Measurements from ENCODE around the gene HSD17B12.

DNA sequence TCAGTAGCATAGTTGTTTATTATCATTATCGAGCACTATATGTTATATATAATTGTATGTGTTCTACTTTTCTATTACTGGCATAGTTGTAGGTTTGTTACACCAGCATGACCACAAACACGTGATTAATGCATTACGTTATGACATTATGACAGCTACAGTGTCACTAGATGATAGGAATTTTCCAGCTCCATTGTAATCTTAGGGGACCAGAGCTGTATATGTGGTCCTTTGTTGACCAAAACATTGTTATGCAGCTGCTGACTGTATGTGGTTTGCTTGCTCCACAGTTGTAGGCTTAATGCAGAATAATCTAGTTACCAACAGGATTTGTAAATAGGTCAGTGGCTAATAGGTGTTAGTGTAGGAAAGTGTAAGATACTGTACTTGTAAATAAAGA, 66.1 kb downstream of the HSD17B12 start:
- TF ChIP-seq, protein P1, sequence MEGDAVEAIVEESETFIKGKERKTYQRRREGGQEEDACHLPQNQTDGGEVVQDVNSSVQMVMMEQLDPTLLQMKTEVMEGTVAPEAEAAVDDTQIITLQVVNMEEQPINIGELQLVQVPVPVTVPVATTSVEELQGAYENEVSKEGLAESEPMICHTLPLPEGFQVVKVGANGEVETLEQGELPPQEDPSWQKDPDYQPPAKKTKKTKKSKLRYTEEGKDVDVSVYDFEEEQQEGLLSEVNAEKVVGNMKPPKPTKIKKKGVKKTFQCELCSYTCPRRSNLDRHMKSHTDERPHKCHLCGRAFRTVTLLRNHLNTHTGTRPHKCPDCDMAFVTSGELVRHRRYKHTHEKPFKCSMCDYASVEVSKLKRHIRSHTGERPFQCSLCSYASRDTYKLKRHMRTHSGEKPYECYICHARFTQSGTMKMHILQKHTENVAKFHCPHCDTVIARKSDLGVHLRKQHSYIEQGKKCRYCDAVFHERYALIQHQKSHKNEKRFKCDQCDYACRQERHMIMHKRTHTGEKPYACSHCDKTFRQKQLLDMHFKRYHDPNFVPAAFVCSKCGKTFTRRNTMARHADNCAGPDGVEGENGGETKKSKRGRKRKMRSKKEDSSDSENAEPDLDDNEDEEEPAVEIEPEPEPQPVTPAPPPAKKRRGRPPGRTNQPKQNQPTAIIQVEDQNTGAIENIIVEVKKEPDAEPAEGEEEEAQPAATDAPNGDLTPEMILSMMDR (conservative IDR thresholded peaks at IDR 0.05; ENCODE audit: low read depth, low read length): no peak
- TF ChIP-seq SMC3 (IDR thresholded peaks at IDR 0.05; ENCODE audit: low read depth, low read length) (no peak), RAD21 (IDR thresholded peaks at IDR 0.05; ENCODE audit: low read length) (no peak), POLR2A (IDR thresholded peaks at IDR 0.05; ENCODE audit: low read depth, low read length) (no peak), FOS (IDR thresholded peaks at IDR 0.05; ENCODE audit: low read depth, low read length) (no peak), MAFK (IDR thresholded peaks at IDR 0.05; ENCODE audit: low read depth, low read length) (no peak), BHLHE40 (IDR thresholded peaks at IDR 0.05; ENCODE audit: low read depth, low read length) (no peak), RCOR1 (IDR thresholded peaks at IDR 0.05; ENCODE audit: insufficient replicate concordance, low read length) (no peak), CHD1 (IDR thresholded peaks at IDR 0.05; ENCODE audit: low read depth, low read length) (no peak)
- TF ChIP-seq, protein P2, sequence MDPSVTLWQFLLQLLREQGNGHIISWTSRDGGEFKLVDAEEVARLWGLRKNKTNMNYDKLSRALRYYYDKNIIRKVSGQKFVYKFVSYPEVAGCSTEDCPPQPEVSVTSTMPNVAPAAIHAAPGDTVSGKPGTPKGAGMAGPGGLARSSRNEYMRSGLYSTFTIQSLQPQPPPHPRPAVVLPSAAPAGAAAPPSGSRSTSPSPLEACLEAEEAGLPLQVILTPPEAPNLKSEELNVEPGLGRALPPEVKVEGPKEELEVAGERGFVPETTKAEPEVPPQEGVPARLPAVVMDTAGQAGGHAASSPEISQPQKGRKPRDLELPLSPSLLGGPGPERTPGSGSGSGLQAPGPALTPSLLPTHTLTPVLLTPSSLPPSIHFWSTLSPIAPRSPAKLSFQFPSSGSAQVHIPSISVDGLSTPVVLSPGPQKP (IDR thresholded peaks at IDR 0.05; ENCODE audit: borderline replicate concordance, low read depth, low read length): no peak
- TF ChIP-seq, protein P3, sequence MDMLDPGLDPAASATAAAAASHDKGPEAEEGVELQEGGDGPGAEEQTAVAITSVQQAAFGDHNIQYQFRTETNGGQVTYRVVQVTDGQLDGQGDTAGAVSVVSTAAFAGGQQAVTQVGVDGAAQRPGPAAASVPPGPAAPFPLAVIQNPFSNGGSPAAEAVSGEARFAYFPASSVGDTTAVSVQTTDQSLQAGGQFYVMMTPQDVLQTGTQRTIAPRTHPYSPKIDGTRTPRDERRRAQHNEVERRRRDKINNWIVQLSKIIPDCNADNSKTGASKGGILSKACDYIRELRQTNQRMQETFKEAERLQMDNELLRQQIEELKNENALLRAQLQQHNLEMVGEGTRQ (IDR thresholded peaks at IDR 0.05; ENCODE audit: low read depth, low read length): no peak

Measured in IMR-90 (cell line).